AG04449 (cell line): ENCODE measurements around the gene CAB39L.

Experiments
- CTCF ChIA-PET: fragments of 350-600 bp; formaldehyde crosslinking; extraction: SDS; loops from one replicate; lab custom pipeline; 2021; ENCODE audit warnings: antibody characterized with exemption; lab: Yijun Ruan, JAX
- POLR2A ChIA-PET: fragments of 400-600, 350-600 bp; formaldehyde crosslinking; extraction: SDS; loops from one replicate; lab custom pipeline; 2020; ENCODE audit warnings: antibody characterized with exemption, inconsistent platforms; lab: Yijun Ruan, JAX
- DNase-seq: peaks from one replicate; pipeline ENCODE4 v3.0.0-alpha.2; 2010; ENCODE audit warnings: low read depth, low spot score
- H3K4me3 ChIP-seq: 2 replicates; pipeline ENCODE4 v1.5.1; 2011; ENCODE audit warnings: low read depth, mild to moderate bottlenecking, control low read depth, low read length
- TF ChIP-seq, protein P1 (sequence below): IDR thresholded peaks from one replicate; pipeline ENCODE4 v1.5.1; 2011; ENCODE audit warnings: mild to moderate bottlenecking, moderate library complexity, low read length, control low read depth, inconsistent platforms; ENCODE audit not compliant: insufficient read depth; ENCODE audit errors: missing control alignments

The CAB39L gene

DNA sequence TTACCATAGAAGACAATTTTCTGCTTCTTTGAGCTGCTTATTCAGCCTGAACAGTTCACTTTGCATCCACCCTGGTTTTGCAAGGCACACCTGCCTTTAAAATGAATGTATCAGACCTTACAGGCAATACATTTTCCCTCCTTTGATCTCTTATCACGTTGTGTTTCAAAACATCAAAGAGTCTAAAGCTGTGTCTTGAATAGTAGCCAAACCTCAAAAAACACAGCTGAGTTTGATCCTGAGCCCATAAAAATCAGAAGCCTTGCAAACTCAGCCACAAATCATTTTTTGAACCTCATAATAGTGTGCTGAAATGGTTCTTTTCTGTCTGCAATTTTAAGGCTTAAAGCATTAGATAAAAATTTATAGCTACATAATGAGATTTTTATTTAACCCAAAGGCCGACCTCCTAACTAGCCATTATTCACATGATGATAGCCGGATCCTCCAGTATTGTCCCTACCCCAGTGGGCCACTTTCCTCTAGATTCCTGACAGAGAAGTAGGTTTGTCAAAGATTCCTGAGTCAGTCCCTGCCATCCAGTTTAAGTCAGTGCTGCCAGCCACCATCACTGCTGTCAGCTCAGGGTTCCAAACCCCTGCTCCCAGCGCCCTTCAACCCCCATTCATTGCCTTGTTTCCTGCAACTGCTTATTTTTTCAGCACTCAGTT, 71.8 kb downstream of the CAB39L start:
- TF ChIP-seq, protein P1, sequence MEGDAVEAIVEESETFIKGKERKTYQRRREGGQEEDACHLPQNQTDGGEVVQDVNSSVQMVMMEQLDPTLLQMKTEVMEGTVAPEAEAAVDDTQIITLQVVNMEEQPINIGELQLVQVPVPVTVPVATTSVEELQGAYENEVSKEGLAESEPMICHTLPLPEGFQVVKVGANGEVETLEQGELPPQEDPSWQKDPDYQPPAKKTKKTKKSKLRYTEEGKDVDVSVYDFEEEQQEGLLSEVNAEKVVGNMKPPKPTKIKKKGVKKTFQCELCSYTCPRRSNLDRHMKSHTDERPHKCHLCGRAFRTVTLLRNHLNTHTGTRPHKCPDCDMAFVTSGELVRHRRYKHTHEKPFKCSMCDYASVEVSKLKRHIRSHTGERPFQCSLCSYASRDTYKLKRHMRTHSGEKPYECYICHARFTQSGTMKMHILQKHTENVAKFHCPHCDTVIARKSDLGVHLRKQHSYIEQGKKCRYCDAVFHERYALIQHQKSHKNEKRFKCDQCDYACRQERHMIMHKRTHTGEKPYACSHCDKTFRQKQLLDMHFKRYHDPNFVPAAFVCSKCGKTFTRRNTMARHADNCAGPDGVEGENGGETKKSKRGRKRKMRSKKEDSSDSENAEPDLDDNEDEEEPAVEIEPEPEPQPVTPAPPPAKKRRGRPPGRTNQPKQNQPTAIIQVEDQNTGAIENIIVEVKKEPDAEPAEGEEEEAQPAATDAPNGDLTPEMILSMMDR = no peak
- no peak overlapping the region for H3K4me3 ChIP-seq
- DNase-seq = no peak
- ChIA-PET CTCF (interaction anchor here (1.9 kb wide), 1 partner anchor 18 kb away, joined by 6 read pairs; no protein-coding TSS in a partner anchor), POLR2A (no interaction called here)

DNA sequence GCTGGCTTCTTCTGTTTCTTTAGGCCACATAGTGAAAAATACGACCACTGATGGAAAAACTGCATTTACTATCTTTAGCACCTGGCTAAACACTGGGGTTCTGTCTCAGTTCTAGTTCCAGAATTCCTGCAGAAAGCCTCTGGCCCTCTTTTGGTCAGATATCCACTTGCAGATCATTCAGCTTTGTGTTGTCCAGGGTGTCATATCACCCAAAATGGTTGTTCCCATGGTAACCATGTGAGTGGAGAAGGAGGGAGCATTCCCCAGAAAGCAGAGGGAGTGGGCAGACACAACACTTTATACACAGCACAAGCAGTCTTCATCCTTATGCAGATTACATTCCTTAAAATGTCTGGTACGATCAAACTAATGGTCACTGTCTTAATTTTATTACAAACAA, 73.5 kb downstream of the CAB39L start:
- TF ChIP-seq, protein P1 = no peak
- DNase-seq = no peak
- ChIA-PET CTCF (interaction anchor here (0.7 kb wide), 1 partner anchor 61 kb away, joined by 3 read pairs; no protein-coding TSS in a partner anchor), POLR2A (no interaction called here)
- no peak overlapping the region for H3K4me3 ChIP-seq

DNA sequence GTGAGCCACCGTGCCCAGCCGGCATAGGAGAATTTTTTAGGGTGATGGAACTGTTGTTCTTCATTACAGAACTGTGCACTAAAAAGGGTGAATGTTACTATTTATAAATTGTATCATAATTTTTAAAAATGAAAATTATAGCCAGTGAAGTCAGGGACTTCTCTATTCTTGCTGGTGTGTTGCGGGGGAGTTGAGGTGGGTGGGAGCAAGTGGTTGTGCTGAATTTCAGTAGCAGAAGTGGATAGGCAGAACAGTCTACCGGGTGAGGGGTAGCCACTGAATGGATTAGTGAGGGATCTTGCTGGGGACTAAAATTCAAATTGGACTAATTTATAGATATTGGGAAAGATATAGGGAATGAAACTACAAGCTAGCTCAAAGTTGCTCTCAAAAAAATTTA, 74.0 kb downstream of the CAB39L start:
- ChIA-PET POLR2A (no interaction called here), CTCF (no interaction called here)
- TF ChIP-seq, protein P1 = no peak
- no peak for DNase-seq
- H3K4me3 ChIP-seq = no peak overlapping the region

DNA sequence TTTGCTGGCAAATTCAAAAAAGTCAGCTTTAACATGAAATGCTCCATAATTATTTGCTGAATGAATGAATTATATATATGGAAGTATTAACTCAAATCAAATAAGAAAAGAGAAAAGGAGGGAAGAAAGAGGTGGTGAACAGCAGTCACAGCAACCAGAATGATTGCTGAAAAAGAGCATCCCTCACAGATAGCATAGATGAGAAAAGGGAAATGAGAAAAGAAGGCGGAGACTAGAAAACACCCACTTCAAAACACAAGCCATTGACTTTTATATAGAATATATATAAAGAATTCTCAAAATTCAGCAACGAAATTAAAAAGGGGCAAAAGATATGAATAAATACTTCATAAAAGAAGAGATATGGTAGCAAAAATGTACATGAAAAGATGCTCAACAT, 75.2 kb downstream of the CAB39L start:
- TF ChIP-seq, protein P1 = no peak
- ChIA-PET CTCF (interaction anchor here (1.4 kb wide), 1 partner anchor 64 kb away, joined by 3 read pairs; no protein-coding TSS in a partner anchor), POLR2A (interaction anchor here (0.7 to 1.0 kb wide), 2 partner anchors 17 to 75 kb away, joined by 3 read pairs; no protein-coding TSS in a partner anchor)
- no peak overlapping the region for H3K4me3 ChIP-seq
- DNase-seq = no peak

DNA sequence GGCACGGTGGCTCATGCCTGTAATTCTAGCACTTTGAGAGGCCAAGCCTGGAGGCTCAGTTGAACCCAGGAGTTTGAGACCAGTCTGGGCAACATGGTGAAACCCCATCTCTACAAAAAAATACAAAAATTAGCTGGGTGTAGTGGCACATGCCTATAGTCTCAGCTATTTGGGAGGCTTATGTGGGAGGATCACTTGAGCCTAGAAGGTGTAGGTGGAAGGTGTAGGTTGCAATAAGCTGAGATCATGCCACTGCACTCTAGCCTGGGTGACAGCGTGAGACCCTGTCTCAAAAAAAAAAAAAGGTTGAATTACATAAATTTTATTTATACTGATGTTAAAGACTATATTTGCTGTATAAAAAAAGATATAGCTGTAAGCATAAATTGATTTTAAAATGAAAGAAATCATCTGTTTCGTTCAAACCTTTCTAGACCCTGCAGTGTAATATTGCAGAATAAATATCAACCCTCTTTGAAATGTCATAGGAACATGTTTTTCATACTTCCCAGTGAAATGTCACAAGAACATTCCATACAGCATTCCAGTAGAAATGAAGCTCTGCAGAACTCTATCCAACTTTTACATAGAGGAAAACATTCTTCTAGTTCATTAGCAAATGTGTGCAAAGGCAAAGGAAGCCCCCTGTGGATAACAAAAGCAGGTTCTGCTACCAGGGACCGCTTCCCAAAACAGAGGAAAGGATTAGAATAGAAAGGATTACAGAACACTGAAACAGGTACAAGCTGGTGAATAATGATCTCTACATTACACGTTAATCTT, 76.0 kb downstream of the CAB39L start:
- no peak overlapping the region for H3K4me3 ChIP-seq
- POLR2A ChIA-PET = interaction anchor here (0.7 to 1.0 kb wide), 2 partner anchors 16 to 76 kb away, joined by 3 read pairs; no protein-coding TSS in a partner anchor
- no peak for DNase-seq
- CTCF ChIA-PET = interaction anchor here (1.4 kb wide), 1 partner anchor 65 kb away, joined by 3 read pairs; no protein-coding TSS in a partner anchor
- TF ChIP-seq, protein P1 = no peak

DNA sequence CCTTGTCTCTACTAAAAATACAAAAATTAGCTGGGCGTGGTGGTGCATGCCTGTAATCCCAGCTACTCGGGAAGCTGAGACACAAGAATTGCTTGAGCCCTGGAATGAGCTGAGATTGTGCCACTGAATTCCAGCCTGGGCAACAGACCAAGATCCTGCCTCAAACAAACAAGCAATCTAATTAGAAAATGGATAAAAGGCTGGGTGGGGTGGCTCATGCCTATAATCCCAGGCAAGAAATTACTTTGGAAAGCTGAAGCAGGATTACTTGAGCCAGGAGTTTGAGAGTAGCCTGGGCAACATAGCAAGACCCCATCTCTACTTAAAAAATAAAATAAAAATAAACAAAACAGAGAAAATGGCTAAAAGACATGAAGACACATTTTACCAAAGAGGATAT, 77.0 kb downstream of the CAB39L start:
- POLR2A ChIA-PET = no interaction called here
- TF ChIP-seq, protein P1 = no peak
- H3K4me3 ChIP-seq = no peak overlapping the region
- CTCF ChIA-PET = no interaction called here
- no peak for DNase-seq
